GM18511 (cell line): ENCODE data around the gene ACTN4.

ENCODE experiments used
- ATAC-seq: cut with Tn5 transposase; IDR thresholded peaks from one replicate; pipeline ENCODE4 v1.9.1; 2021; ENCODE audit warnings: mild to moderate bottlenecking, moderate library complexity; ENCODE audit not compliant: unreplicated experiment

Gene ACTN4

GRCh38 chr19:38676878-38677646, 29.6 kb downstream of the ACTN4 start:
- ATAC-seq, result no peak

- ATAC-seq, result no peak
Observed at GRCh38 chr19:38678217-38678890, 30.9 kb downstream of the ACTN4 start.

DNA sequence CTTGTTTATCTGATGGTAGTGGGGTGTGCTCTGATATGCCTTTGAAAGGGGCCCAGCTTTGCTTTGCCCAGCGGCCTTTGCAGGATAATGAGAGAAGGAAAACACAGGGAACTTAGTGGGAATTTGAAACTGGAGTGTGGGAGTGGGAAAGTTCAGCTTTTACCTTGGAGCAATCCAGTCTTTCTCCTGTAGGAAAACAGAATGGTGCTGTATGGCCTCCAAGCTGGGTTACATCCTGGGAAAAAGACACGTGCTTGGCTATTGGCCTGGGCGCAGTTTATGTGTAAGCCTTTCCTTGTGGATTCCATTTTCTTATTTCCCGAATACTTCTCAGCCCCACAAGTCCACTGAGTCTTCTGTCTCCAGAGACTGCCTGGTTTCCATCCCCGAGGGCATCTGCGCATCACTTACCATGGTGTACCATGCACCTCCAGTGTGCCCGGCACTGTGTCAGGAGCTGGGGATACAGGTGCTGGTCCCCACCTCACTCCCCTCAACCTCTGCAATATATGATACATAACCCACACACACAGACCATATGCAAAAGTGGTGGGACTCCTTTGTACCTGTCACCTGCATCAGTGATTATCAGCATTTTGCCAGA, 31.5 kb downstream of the ACTN4 start:
- no peak for ATAC-seq

DNA sequence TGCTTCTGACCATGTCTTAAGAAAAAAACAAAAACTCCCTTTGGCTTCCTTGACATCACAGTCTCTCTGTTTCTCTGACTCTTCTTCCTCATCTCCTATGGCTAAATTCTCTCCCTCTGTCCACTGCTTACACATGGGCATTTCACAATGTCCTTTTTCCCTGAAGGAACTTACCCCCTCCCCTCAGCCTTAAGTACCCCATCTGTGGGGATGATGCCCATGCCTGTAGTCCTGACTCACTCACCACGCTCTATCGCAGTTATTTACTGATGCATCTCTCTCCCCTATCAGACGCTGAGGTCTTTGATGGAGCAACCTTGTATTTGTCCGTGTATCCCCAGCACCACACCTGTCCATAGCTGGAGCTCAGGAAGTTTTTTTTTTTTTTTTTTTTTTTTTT, 32.4 kb downstream of the ACTN4 start:
- ATAC-seq, result no peak

DNA sequence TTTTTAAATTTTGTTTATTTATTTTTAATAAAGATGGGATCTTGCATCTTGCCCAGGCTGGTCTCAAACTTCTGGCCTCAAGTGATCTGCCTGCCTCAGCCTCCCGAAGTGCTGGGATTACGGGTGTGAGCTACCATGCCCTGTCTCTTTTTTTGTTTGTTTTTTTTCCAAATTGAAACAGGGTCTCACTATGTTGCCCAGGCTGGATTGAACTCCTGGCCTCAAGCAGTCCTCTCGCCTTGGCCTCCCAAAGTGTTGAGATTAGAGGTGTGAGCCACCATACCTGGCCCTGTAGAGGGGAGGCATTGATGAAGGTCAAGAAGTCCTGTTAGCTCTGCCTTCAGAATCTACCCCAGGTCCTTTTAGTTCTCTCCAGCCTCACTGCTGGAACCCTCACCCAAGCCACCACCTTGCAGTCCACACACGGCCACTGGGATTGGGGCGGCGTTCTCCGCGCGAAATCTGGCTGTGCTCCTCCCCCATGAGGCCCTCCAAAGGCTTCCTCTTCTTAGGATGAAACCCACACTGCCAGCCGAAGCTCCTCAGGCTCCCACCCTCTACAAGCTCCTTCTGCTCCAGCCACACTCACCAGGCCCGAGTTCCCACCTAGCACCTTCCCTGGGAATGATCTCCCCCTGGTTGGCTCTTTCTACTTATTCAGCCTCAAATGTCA, 34.9 kb downstream of the ACTN4 start:
- ATAC-seq, result no peak

DNA sequence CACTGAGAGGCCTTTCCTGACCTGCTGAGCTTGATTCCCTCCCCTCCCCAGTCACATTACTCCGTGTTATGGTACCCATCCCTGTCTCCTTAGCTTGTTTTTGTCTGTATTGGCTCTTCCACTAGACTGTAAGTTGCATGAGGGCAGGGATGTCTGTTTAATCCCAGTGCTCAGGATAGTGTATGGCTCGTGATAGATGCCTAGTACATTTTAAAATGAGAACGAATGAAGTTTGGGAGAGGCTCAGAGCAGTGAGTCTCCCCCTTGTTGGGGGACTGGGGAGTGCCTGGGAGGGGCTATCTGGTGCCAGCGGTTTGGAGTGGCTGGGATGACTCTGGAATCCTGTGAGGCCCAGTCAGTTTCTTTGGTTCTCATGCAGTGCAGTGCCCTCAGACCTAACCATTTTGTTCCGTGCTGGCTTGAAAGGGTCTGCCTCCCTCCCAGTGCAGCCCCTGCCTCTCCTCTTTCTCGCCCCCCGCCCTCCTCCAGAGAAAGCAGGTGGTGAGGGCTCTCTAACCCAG, 35.5 kb downstream of the ACTN4 start:
- ATAC-seq, result no peak

DNA sequence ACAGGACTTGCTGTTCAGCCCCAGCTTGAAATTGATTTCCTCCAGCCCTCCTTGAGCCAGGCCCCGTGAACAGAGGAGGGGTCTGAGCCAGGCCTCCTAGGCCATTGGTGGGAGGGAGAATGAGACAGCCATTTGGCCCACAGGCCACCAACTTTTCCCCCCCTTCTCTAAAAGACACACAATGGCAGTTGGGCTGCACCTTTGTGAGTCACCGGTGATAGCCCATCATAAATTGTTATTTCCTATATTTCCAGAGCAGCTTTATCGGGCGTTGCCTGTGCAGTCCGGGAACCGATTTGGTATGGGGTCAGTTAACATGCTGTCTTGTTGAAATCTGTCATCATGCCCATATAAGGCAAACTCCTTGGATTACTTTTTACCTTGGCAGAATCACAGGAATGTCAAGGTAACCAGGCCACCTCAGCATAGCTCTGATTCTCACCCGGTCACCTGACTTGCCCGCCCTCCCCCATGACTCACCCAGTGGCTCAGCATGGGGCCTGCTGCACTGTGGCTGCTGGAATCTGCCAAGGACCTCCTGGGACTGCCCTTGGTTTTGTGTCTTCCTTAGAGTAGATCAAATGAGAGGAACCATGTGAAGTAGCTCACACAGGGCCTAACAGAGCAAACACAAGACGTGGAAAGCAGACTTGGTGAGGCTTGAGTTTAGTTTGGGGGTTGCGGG, 36.1 kb downstream of the ACTN4 start:
- ATAC-seq, result no peak

DNA sequence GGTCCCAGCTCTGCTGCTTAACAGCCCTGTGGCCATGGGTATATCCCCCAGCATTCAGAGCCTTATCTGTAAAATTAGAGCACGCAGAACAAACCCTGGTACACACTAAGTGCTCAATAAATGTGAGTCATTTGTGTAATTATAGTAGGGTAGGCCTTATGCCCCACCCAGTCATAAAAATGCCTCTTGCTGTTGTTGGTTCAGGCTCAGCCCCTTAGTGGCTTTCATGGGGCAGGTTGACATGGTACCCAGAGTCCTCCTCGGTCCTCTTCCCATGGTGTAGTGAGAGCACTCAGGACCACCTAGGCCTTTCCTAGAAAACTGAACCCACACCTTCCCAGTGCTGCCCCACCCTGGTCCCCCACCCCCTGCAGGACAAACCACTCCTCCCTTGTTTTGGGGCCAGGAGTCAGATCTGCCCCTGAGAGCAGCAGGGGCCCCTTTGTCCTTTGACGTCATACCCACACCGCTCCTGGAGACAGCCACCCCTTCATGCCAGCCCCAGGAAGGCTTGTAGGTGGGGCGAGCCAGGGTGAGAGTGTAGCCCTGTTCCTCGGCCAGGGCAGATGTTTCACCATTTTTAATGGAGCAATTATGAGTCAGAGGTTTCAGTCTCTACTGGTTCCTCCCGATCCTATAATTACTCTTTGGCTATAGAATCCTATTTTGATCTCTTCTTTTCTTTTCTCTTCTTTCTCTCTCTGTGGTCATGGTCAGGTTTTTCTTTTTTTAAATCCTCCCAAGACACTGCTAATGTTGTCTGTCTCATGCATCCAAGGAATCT, 36.8 kb downstream of the ACTN4 start:
- no peak for ATAC-seq

DNA sequence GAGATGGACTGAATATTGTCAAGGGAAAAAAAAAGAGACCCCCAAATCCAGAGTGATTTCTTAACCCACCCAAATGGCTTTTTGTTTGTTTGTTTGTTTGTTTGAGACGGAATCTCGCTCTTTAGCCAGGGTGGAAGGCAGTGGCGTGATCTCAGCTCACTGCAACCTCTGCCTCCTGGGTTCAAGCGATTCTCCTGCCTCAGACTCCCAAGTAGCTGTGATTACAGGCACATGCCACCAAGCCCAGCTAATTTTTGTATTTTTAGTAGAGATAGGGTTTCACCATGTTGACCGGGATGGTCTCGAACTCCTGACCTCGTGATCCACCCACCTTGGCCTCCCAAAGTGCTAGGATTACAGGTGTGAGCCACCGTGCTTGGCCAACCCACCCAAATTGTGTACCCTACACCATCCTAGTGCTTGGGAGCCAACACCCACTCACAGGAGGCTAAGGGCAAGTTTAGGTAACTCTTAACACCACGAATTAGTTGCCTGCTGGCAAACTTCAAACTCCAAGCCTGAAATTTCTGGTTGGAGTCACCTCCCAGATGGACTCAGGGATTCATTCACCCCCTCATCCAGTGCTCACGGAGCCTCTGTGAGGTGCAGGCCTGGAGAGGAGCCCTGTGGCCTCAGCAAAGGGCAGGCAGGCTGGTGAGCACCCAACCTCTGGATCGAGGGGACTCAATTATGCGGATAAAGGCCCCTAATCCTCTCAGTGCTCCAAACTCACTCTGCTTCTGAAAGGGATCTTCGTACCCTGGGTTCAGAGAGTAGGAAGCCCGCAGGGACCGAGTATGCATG, 37.6 kb downstream of the ACTN4 start:
- no peak for ATAC-seq

DNA sequence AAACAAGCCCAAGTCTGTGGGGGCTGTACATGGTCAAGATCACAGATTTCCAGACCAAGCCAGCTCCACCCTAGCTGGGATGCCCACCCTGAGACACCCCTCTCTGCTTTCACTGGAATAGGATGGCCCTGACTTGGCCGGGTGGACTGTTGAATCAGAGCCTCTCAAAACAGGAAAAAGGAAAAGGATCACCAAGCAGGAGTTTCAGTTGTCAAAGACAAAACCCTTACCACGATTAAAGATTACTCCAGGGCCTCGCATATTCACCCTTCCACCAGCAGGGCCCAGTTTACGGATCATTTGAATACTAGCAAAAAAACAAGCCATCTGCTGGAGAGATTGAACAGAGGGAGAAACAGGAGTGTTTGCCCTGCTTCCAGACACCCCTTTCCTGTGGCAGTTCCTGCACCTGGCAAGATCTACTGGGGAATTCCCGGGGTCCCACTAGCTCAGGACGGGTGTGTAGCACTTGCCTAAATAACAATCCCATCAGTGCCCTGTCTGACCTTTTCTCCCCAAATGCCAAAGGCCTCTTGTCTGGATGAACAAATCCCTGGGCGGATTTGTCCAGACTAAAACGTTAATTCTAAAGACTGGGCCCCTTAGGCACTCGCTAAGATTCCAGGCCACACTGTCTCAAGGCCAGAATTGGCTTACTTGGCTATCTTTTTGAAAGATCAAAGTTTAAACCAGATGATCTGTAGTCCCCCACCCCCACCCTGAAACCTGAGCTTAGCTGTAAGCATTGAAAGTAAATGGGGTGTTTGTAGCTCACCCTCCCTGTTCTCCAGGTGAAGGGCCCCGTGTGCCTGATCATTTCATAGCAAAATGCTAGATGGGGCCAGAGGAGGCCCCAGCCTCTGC, 38.4 kb downstream of the ACTN4 start:
- peak; percentile 50 for ATAC-seq

- peak; percentile 43 for ATAC-seq
Observed at GRCh38 chr19:38686530-38686888, 39.1 kb downstream of the ACTN4 start.

DNA sequence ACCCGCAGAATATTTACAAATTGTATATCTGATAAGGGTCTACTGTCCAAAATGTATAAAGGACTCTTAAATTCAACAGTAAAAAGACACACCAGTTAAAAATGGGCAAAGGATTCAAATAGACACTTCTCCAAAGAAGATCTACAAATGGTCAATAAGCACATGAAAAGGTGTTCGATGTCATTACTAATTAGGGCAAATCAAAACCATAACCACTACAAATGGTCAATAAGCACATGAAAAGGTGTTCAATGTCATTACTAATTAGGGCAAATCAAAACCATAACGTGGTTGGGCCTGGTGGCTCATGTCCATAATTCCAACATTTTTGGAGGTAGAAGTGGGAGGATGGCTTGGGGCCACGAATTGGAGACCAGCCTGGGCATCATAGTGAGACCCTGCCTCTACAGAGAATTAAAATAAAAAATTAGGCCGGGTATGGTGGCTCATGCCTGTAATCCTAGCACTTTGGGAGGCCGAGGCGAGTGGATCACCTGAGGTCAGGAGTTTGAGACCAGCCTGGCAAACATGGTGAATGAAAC, 40.5 kb downstream of the ACTN4 start:
- no peak for ATAC-seq

DNA sequence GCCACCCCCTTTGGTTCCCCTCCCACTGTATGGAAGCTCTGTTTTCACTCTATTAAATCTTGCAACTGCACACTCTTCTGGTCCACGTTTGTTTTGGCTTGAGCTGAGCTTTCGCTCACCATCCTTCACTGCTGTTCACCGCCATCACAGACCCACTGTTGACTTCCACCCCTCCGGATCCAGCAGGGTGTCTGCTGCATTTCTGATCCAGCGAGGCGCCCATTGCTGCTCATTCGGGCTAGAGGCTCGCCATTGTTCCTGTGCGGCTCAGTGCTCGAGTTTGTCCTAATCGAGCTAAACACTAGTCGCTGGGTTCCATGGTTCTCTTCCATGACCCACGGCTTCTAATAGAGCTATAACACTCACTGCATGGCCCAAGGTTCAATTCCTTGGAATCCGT, 42.7 kb downstream of the ACTN4 start:
- ATAC-seq, result no peak

- no peak for ATAC-seq
Observed at GRCh38 chr19:38690832-38691231, 43.4 kb downstream of the ACTN4 start.

- ATAC-seq, result no peak
Observed at GRCh38 chr19:38691938-38692457, 44.5 kb downstream of the ACTN4 start.

DNA sequence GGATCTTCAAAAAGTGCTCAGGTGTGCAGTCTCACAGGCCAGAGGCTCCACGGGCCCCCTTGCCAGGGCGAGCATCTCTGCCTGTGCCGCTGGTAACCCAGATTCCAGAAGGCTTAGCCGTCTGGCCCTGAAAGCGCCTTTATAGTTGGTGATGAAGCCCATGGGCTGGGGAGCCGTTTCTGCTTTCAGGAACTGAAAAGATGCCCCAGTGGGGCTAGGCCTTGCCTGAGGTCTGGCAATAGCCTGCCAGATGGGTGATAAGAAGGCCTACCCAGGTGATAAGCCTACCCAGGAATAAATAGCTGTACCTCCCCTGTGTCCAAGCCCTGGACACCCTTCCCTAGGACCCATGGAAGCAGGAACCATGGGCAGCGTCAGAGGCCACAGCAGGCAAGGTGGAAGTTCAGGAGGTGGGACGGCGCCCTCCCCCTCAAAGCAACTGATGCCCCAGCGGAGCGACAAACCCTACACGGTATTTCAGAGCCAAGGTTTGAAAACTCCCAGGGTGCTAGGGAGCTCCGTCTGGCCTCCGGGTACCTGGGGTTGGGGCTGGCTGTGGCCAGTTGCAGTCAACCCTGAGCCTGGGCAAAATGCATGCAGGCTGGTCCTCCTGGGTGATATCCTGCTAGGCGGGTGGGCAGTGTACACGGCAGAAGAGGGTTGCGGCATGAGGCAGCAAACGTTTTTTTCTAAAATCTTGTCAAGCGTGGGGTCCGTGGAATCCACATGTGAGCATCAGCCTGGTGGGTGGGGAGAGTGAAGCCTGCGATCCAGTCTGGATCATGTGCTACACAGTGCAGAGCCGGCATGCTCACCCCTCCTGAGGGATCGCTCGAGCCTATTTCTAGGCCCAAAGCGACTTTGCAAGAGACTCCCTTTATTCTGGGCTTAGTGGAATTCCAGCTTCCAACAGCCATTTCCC, 45.3 kb downstream of the ACTN4 start:
- ATAC-seq, result no peak
